ENCODE measurements around the gene ATP6V0E1. TPM values are rescaled to one million over a fixed set of nuclear protein-coding genes. Genes with fewer than 3 reads are reported as not detected.
A peak's percentile ranks its signal among the peaks of the same experiment; 100 is the strongest.

ATP6V0E1 gene
- total RNA-seq, 2 experiments from 2014 or later: 168 to 192 TPM

DNA sequence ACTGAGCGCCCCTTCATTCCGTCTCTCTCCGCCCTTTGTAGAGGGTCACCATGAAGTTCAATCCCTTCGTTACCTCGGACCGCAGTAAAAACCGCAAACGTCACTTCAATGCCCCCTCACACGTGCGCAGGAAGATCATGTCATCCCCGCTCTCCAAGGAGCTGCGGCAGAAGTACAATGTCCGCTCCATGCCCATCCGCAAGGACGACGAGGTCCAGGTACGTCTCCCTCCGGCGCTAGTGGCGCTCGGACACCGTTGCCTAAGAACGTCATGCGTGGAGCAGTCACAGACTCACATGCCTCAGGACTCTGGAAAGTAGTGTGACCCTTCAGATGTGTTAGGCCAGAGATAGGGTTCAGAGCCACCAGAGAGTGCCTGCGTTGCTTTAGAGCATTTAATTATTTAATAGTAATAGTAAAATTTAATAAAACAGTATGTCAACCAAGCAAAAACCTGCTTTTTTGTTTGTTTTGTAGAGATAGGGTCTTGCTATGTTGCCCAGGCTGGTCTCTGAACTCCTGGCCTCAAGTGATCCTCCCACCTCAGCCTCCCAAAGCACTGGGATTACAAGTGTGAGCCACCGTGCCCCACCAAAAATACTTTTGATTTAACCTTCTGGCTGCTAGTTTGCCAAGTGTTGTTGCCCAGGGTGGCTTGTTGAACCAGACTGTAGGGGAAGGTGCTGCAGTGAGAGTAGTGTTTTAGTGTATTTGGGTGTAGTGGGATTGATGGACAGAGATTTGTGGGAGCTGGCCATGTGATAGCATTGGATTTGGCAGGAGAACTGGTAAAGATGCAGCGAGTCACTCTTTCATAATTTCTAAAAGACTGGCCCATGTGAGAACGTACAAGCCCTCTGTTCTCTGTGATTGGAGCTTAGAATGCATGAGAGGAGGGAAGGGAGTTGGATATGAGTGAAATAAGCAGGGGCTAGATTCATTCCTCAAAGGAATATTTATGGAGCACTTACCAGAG, 23.5 kb upstream of the ATP6V0E1 start:
- Mint-ChIP-seq H3K27ac (peak overlapping the region; percentile 96), H3K4me3 (peak overlapping the region; percentile 85), H3K9me3 (no peaks in the 10 kb centered on the region), H3K4me1 (peaks cover 31% of the 10 kb centered on the region), H3K27me3 (peaks cover 1% of the 10 kb centered on the region), H3K36me3 (ENCODE audit: low read depth) (peaks cover 11% of the 10 kb centered on the region)
- CTCF ChIA-PET: interaction anchor here (0.6 to 2.3 kb wide), 18 partner anchors 8 to 371 kb away, joined by 3 to 15 read pairs (median 5); partner anchors contain the start of gene ATP6V0E1
- DNase-seq: no peak
- POLR2A ChIA-PET: interaction anchor here (0.7 kb wide), 1 partner anchor 33 kb away, joined by 3 read pairs; no protein-coding TSS in a partner anchor

DNA sequence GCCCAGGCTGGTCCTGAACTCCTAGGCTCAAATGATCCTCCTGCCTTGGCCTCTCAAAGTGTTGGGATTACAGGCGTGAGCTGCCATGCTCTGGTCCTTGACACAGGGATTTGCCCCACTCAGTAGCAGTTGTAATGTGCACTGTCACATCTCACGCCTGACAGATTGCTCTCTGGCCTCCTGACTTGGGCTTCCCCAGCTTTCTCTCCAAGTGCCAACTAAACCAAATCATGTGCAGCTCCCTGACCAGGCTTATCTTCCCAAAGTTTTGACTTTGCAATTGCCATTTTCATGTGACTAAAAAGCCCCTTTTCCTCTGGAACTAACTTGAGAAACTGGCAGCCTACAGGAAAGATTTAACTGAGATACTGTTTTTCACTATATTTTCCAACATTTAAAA, 13.7 kb upstream of the ATP6V0E1 start:
- Mint-ChIP-seq H3K9me3 (no peaks in the 10 kb centered on the region), H3K27ac (no peak overlapping the region), H3K27me3 (no peaks in the 10 kb centered on the region), H3K36me3 (ENCODE audit: low read depth) (peaks cover 7% of the 10 kb centered on the region), H3K4me1 (no peaks in the 10 kb centered on the region), H3K4me3 (no peak overlapping the region)
- CTCF ChIA-PET: no interaction called here
- no peak for DNase-seq
- POLR2A ChIA-PET: no interaction called here

DNA sequence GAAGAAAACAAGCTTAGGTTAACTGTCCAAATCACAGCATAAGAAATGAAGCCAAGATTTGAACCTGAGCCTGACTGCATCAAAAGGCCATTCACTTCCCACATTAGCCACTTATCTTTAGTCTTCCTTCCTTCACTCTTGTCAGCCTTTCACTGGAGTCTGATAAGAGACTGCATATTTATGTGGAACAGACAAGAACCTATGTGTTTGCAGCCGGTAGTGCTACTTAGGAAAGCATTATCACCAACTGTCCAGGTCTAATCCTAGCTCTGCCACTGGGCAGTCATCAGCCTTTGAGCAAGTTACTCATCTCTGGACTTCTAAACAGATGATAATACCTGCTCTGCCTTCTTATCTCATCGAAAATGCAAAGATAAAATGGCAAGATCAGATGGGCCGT, 12.1 kb upstream of the ATP6V0E1 start:
- CTCF ChIA-PET: interaction anchor here (1.2 kb wide), 1 partner anchor 12 kb away, joined by 3 read pairs; the partner anchor contains the start of gene RPL26L1
- H3K9me3 Mint-ChIP-seq: no peaks in the 10 kb centered on the region
- no peaks in the 10 kb centered on the region for H3K4me1 Mint-ChIP-seq
- H3K27ac Mint-ChIP-seq: no peak overlapping the region
- H3K4me3 Mint-ChIP-seq: no peak overlapping the region
- POLR2A ChIA-PET: no interaction called here
- DNase-seq: no peak
- no peaks in the 10 kb centered on the region for H3K27me3 Mint-ChIP-seq
- peaks cover 2% of the 10 kb centered on the region for H3K36me3 Mint-ChIP-seq (ENCODE audit: low read depth)

DNA sequence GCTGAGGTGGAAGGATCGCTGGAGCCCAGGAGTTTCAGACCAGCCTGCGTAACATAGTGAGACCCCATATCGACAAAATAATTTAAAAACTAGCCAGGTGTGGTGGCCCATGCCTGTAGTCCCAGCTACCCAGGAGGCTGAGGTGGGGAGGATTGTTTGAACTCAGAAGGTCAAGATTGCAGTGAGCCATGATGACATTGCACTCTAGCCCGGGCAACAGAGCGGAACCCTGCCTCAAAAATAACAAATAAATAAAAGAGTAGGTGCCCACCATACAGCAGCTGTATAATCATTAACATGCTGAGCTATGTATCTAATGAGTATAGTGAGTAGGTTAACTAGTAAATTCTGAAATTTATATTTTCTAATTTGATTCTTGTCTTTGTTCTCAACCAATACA, 11.0 kb upstream of the ATP6V0E1 start:
- no peak for DNase-seq
- Mint-ChIP-seq H3K9me3 (no peaks in the 10 kb centered on the region), H3K27me3 (no peaks in the 10 kb centered on the region), H3K4me1 (no peaks in the 10 kb centered on the region), H3K4me3 (no peak overlapping the region), H3K36me3 (ENCODE audit: low read depth) (peaks cover 2% of the 10 kb centered on the region), H3K27ac (no peak overlapping the region)
- ChIA-PET CTCF (interaction anchor here (0.8 to 1.9 kb wide), 3 partner anchors 11 to 56 kb away, joined by 3 to 6 read pairs (median 5); partner anchors contain the start of genes ATP6V0E1 and RPL26L1), POLR2A (no interaction called here)

DNA sequence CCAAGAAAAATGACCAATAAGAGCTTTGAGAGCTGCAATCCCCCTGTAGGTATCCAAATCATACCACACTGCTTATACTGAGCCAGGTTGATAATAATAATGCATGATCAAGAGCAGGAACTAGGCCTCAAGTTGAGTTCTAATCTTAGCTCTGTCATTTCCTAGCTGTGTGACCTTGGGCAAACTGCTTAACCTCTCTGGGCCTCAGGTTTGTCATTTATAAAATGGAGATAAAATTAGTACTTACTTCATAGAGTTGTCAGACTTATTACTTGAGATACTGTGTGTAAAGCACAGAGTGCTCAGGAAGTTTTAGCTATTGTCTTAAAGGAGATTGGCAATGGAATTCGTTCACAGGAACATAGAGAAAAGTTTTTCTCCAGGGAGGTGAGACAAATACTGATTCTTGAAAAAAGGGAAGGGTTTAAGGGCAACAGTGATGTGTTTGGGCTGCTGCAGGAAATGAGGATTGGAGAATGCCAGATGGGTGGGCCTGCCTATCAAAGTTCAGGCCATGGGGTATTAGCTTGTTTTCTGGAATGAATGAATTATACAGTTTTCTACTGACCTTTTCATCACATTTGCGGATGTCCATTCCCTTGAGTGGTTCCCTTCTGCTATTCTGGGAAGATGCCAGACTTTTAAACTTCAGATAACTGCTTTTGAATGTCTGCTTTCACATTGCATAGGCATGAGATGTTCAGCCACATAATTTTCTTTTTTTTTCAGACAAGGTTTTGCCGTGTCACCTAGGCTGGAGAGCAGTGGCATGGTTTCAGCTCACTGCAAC, 10.2 kb upstream of the ATP6V0E1 start:
- POLR2A ChIA-PET: no interaction called here

DNA sequence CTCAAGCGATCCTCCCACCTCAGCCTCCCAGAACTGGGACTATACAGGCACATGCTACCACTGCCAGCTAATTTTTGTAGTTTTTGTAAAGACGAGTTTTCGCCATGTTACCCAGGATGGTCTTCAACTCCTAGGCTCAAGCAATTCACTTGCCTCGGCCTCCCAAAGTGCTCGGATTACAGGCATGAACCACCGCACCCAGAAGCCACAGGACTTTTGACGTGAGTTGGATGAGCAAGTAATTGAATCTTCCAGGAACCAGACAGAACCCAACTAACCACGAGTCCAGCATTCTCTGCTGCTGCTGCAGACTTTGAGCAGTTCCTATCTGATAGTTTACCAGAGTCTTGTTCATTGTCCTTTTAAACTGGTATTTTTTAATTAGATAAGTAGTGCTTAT, 9.6 kb upstream of the ATP6V0E1 start:
- DNase-seq: no peak
- Mint-ChIP-seq H3K9me3 (no peaks in the 10 kb centered on the region), H3K27me3 (peaks cover 2% of the 10 kb centered on the region), H3K27ac (no peak overlapping the region), H3K4me1 (peaks cover 2% of the 10 kb centered on the region), H3K4me3 (no peak overlapping the region), H3K36me3 (ENCODE audit: low read depth) (peaks cover 2% of the 10 kb centered on the region)
- CTCF ChIA-PET: interaction anchor here (1.9 kb wide), 1 partner anchor 10 kb away, joined by 6 read pairs; the partner anchor contains the start of gene ATP6V0E1
- POLR2A ChIA-PET: no interaction called here

More for the DNA sequence above, 10.2 kb upstream of the ATP6V0E1 start:
- CTCF ChIA-PET: interaction anchor here (0.8 to 1.9 kb wide), 3 partner anchors 10 to 57 kb away, joined by 3 to 6 read pairs (median 5); partner anchors contain the start of genes ATP6V0E1 and RPL26L1
- Mint-ChIP-seq H3K27me3 (peaks cover 2% of the 10 kb centered on the region), H3K9me3 (no peaks in the 10 kb centered on the region), H3K4me3 (no peak overlapping the region), H3K4me1 (no peaks in the 10 kb centered on the region), H3K27ac (no peak overlapping the region), H3K36me3 (ENCODE audit: low read depth) (peaks cover 2% of the 10 kb centered on the region)
- no peak for DNase-seq

DNA sequence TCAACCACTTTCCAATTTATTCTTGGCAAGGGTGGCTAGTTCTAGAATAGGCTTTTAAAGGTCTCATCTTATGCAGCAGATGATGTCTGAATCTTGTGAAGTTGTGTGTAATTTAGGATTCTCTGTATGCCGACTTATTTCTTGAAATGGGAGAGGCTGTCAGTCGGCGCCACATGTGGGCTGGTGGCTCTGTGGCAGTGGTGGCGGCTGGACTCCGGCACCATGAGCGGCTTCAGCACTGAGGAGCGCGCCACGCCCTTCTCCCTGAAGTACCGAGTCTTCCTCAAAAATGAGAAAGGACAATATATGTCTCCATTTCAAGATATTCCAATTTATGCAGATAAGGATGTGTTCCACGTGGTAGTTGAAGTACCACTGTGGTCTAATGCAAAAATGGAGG, 8.3 kb upstream of the ATP6V0E1 start:
- H3K27me3 Mint-ChIP-seq: peaks cover 2% of the 10 kb centered on the region
- ChIA-PET POLR2A (no interaction called here), CTCF (interaction anchor here (0.9 kb wide), 1 partner anchor 317 kb away, joined by 3 read pairs; no protein-coding TSS in a partner anchor)
- H3K9me3 Mint-ChIP-seq: no peaks in the 10 kb centered on the region
- peaks cover 2% of the 10 kb centered on the region for H3K4me1 Mint-ChIP-seq
- H3K36me3 Mint-ChIP-seq (ENCODE audit: low read depth): no peaks in the 10 kb centered on the region
- H3K27ac Mint-ChIP-seq: no peak overlapping the region
- no peak for DNase-seq
- no peak overlapping the region for H3K4me3 Mint-ChIP-seq

DNA sequence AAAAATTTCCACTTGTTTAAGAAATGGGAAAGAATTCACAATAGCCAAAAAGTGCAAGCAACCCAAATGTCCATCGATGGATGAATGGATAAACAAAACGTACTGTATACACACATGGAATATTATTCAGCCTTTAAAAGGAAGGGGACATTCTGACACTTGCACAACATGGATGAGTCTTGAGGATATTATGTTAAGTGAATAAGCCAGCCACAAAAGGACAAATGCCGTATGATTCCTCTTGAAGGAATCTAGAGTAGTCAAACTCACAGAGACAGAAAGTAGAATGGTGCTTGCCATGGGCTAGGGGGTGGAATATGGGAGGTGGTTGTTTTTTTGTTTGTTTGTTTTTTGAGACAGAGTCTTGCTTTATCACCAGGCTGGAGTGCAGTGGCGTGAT, 3.8 kb upstream of the ATP6V0E1 start:
- H3K9me3 Mint-ChIP-seq: no peaks in the 10 kb centered on the region
- CTCF ChIA-PET: interaction anchor here (1.2 to 2.2 kb wide), 4 partner anchors 12 to 221 kb away, joined by 3 to 10 read pairs (median 4); no protein-coding TSS in a partner anchor
- DNase-seq: no peak
- peaks cover 2% of the 10 kb centered on the region for H3K27me3 Mint-ChIP-seq
- POLR2A ChIA-PET: no interaction called here
- H3K36me3 Mint-ChIP-seq (ENCODE audit: low read depth): peaks cover 2% of the 10 kb centered on the region
- H3K4me3 Mint-ChIP-seq: no peak overlapping the region
- H3K27ac Mint-ChIP-seq: no peak overlapping the region
- H3K4me1 Mint-ChIP-seq: peaks cover 15% of the 10 kb centered on the region

DNA sequence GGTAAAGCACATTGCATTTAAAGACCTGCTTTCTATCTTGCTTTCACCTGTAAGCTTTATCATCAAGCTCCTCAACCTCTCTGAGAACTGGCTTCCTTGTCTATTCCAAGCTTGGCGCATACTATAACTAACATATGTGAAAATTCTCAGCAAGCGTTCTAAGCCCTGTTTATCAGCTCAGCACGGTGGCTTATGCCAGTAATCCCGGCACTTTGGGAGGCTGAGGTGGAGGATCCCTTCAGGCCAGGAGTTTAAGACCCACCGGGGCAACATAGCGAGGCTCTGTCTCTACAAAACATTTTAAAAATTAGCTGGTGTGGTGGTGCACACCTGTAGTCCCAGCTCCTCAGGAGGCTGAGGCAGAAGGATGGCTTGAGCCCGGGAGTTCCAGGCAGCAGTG, 1.6 kb upstream of the ATP6V0E1 start:
- Mint-ChIP-seq H3K27ac (no peak overlapping the region), H3K4me3 (no peak overlapping the region), H3K27me3 (peaks cover 2% of the 10 kb centered on the region), H3K36me3 (ENCODE audit: low read depth) (peaks cover 16% of the 10 kb centered on the region), H3K9me3 (no peaks in the 10 kb centered on the region), H3K4me1 (peaks cover 30% of the 10 kb centered on the region)
- ChIA-PET POLR2A (no interaction called here), CTCF (interaction anchor here (0.6 to 1.2 kb wide), 3 partner anchors 14 to 156 kb away, joined by 3 to 9 read pairs (median 5); partner anchors contain the start of gene RPL26L1)
- no peak for DNase-seq

DNA sequence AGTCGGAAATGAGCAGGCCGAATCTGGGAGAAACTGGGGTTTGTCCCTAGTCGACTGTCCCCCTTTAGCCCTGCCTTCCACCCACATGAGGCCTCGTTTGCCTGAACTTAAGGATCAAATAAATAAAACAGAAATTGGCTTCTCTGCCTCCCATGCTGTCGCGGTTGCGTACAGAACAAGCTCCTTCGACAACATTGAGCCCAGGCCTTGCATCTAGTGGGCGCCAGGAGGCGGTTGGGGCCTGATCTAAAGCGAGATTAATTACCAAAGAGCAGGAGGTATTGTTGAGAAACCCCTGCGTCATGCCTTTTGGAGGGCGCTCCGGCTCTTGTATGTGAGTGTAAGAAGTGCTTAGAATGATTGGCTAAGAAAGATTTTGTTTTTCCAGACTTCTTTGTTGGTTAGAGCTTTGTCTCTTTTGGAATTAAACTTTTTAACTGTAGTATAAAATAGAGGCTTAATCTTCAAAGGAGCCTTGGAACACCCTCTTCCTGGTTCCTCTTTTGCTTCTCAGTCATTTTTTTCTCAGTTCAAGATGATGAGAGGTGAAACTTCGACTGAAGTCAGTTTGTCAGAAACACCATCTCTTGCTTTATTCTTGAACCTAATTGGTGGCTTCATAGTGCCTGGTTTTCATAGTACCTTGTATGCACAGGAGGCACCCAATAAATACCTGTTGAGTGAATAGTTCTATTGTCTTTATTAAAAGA, 828 bp downstream of the ATP6V0E1 start:
- DNase-seq: peak; percentile 83
- ChIA-PET CTCF (interaction anchor here (0.6 to 1.9 kb wide), 19 partner anchors 11 to 796 kb away, joined by 3 to 7 read pairs (median 4); partner anchors contain the start of genes BNIP1, RPL26L1 and STK10), POLR2A (interaction anchor here (0.7 to 1.6 kb wide), 3 partner anchors 51 to 348 kb away, joined by 3 to 10 read pairs (median 4); no protein-coding TSS in a partner anchor)
- H3K36me3 Mint-ChIP-seq (ENCODE audit: low read depth): peaks cover 35% of the 10 kb centered on the region
- H3K4me1 Mint-ChIP-seq: peaks cover 38% of the 10 kb centered on the region
- H3K4me3 Mint-ChIP-seq: peak overlapping the region; percentile 97
- peak overlapping the region; percentile 99 for H3K27ac Mint-ChIP-seq
- no peaks in the 10 kb centered on the region for H3K27me3 Mint-ChIP-seq
- H3K9me3 Mint-ChIP-seq: no peaks in the 10 kb centered on the region

DNA sequence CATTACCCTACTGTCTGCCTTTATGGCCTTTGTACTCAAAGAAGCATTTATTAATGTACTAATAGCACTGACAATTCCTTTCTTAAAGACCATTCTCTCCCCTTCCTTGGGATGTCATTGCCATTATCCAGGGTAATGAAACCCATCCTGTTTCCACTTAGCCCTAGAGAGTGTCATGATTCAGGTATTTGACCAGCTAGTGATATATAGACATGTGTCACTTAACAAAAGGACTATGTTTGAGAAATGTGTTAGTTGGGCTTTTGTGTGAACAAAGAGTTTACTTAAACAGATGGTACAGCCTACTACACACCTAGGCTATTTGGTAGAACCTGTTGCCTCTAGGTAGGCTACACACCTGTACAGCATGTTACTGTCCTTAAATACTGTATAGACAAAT, 2.0 kb downstream of the ATP6V0E1 start:
- peaks cover 40% of the 10 kb centered on the region for H3K4me1 Mint-ChIP-seq
- H3K36me3 Mint-ChIP-seq (ENCODE audit: low read depth): peaks cover 35% of the 10 kb centered on the region

DNA sequence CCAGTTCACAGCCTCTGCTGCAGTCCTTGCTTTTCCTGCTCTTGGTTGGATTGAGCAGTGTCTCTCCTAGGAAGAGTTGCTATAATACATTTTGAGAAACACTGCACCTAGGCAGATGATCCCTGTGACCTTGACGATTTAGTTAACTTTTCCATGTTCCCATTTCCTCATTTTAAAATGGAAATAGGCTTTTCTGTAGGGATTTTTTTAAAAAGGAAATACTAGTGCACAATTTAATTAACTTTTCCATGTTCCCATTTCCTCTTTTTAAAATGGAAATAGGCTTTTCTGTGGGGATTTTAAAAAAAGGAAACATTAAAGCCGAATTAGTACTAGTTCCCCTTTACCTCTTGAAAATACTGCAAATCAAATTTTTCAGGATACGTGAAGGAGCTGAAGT, 4.7 kb downstream of the ATP6V0E1 start:
- no peak for DNase-seq
- no peaks in the 10 kb centered on the region for H3K27me3 Mint-ChIP-seq
- no peak overlapping the region for H3K27ac Mint-ChIP-seq
- H3K36me3 Mint-ChIP-seq (ENCODE audit: low read depth): peaks cover 42% of the 10 kb centered on the region
- no peaks in the 10 kb centered on the region for H3K9me3 Mint-ChIP-seq
- CTCF ChIA-PET: no interaction called here
- peaks cover 47% of the 10 kb centered on the region for H3K4me1 Mint-ChIP-seq
- H3K4me3 Mint-ChIP-seq: no peak overlapping the region
- POLR2A ChIA-PET: no interaction called here

More for the DNA sequence above, 2.0 kb downstream of the ATP6V0E1 start:
- Mint-ChIP-seq H3K9me3 (no peaks in the 10 kb centered on the region), H3K27me3 (no peaks in the 10 kb centered on the region), H3K27ac (peak overlapping the region; percentile 34), H3K4me3 (peak overlapping the region; percentile 97)
- ChIA-PET POLR2A (no interaction called here), CTCF (no interaction called here)
- DNase-seq: no peak

Measured in activated CD4-positive, alpha-beta T cell treated with anti-CD3 and anti-CD28 coated beads, Interleukin-2, amount 10 ng/mL, durations not matched to agents 7 days and 5 days (primary cell).